ENCODE data around the gene PPDPF. TPM values are rescaled to one million over a fixed set of nuclear protein-coding genes. Genes with fewer than 3 reads are reported as not detected.

PPDPF gene
- total RNA-seq, 1 donor from 2014 or later = 242 TPM

DNA sequence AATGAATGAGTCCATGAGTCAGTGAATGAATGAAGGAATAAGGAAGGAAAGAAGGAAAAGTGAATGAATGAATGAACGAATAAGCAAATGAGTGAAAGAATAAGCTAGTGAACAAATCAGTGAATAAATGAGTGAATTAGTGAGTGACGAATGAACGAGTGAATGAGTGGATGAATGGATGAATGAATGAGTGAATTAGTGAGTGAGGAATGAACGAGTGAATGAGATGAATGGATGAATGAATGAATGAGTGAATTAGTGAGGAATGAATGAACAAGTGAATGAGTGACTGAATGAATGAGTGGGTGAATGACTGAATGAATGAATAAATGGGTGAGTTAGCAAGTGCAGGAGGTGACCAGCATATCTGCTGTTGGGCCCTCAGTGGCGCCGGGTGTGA lies 23.2 kb downstream of the PPDPF start:
- no peaks in the 10 kb centered on the region for H3K4me1 ChIP-seq
- no peak overlapping the region for H3K4me3 ChIP-seq
- intact Hi-C loops (cut with DNase I) = no loop called here
- no peak overlapping the region for H3K27ac ChIP-seq
- no peaks in the 10 kb centered on the region for H3K27me3 ChIP-seq
- no peaks in the 10 kb centered on the region for H3K9me3 ChIP-seq
- no peaks in the 10 kb centered on the region for H3K36me3 ChIP-seq
- TF ChIP-seq, protein P1, sequence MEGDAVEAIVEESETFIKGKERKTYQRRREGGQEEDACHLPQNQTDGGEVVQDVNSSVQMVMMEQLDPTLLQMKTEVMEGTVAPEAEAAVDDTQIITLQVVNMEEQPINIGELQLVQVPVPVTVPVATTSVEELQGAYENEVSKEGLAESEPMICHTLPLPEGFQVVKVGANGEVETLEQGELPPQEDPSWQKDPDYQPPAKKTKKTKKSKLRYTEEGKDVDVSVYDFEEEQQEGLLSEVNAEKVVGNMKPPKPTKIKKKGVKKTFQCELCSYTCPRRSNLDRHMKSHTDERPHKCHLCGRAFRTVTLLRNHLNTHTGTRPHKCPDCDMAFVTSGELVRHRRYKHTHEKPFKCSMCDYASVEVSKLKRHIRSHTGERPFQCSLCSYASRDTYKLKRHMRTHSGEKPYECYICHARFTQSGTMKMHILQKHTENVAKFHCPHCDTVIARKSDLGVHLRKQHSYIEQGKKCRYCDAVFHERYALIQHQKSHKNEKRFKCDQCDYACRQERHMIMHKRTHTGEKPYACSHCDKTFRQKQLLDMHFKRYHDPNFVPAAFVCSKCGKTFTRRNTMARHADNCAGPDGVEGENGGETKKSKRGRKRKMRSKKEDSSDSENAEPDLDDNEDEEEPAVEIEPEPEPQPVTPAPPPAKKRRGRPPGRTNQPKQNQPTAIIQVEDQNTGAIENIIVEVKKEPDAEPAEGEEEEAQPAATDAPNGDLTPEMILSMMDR (IDR thresholded peaks at IDR 0.05) = no peak
- DNase-seq (ENCODE audit: low spot score in 2 of 2) = no peak

DNA sequence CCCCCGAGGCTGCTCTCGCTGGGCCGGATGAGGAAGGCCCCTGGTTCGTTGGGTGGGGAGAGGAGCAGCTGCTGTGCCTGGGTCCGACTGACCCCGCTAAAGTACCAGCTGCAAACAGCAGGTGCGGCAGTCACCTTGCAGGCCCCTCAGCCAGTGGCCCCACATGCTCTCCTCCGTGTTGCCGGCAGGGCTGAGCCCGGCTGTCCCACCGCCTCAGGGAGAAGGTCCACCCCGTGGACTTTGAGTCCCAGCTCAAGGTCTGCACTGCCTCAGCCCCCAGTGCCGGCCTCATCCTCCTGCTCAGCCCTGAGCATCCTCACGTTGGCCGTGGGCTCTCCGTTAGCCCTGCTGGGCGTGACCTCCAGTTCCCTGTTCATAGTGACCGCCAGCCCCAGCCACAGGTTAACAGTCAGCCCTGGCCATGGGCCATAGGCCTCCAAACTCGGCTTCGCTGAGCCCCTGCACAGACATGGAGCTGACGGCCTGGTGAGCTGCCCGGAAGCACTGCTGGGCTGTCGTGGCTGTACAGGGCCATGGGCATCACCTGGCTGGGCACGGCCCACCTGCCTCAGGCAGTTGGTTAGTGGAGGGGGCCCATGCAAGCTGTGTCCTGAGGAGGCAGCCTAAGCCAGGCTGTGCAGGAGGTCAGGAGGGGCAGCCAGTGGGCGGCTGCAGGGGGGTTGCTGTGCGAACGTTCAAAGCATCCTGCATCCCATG lies 23.8 kb downstream of the PPDPF start:
- intact Hi-C loops (cut with DNase I) = no loop called here
- no peaks in the 10 kb centered on the region for H3K27me3 ChIP-seq
- TF ChIP-seq, protein P1 (IDR thresholded peaks at IDR 0.05) = no peak

DNA sequence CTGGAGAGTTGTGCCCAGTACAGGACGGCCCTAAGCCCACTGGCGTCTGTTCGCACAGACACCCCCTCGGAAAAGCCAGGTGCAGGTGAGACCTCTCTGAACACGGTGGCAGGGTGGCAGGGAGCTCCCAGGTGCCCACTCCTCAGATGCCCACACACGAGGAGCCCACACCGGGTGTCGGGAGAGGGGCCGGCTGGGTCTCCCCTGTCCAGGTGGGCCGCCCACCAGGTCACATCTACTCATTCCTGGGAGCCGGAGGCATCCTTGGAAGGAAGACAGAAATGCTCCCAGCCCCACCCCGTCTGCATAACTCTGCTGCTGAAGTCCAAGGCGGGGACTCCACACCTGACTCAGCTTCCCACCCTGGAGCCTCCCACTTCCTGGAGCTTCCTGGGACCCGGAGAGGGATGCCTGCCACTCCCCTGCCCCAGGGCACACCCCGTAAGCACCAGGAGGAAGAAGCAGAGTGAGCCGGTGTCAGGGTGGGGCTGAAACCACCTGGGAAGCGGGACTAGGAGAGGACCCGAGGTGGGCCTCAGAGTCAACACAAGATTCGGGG lies 24.5 kb downstream of the PPDPF start:
- Histone ChIP-seq H3K27me3 (no peaks in the 10 kb centered on the region), H3K4me3 (no peak overlapping the region), H3K27ac (no peak overlapping the region), H3K36me3 (no peaks in the 10 kb centered on the region), H3K9me3 (no peaks in the 10 kb centered on the region), H3K4me1 (no peaks in the 10 kb centered on the region)
- intact Hi-C loops (cut with DNase I) = no loop called here
- DNase-seq (ENCODE audit: low spot score in 2 of 2) = no peak
- TF ChIP-seq, protein P1 (IDR thresholded peaks at IDR 0.05) = no peak

More for the DNA sequence above, 23.8 kb downstream of the PPDPF start:
- DNase-seq (ENCODE audit: low spot score in 2 of 2) = no peak
- H3K27ac ChIP-seq = no peak overlapping the region
- H3K4me1 ChIP-seq = no peaks in the 10 kb centered on the region
- H3K36me3 ChIP-seq = no peaks in the 10 kb centered on the region
- H3K9me3 ChIP-seq = no peaks in the 10 kb centered on the region
- no peak overlapping the region for H3K4me3 ChIP-seq

DNA sequence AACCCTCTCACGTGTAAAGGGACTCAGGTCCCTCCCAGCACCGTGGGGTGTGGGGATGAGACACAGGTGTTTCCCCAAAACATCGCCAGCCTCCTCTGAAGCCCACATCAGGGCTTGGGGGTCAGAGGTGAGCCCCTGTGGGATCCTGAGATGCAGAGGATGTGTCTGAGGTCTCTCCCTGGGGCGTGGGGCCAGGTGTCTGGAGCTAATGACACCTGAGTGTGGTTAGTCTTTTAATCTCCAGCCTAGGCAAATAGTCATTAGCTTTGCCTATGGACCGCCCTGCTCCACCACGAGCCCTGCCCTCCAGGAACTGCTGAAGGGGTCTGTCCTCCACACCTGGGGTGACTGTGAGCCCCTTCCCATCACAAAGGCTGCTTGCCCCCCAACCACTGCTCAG lies 25.2 kb downstream of the PPDPF start:
- Histone ChIP-seq H3K4me3 (no peak overlapping the region), H3K27me3 (no peaks in the 10 kb centered on the region), H3K9me3 (no peaks in the 10 kb centered on the region), H3K4me1 (no peaks in the 10 kb centered on the region), H3K27ac (no peak overlapping the region), H3K36me3 (no peaks in the 10 kb centered on the region)
- DNase-seq (ENCODE audit: low spot score in 2 of 2) = no peak
- intact Hi-C loops (cut with DNase I) = no loop called here
- TF ChIP-seq, protein P1 (IDR thresholded peaks at IDR 0.05) = no peak

DNA sequence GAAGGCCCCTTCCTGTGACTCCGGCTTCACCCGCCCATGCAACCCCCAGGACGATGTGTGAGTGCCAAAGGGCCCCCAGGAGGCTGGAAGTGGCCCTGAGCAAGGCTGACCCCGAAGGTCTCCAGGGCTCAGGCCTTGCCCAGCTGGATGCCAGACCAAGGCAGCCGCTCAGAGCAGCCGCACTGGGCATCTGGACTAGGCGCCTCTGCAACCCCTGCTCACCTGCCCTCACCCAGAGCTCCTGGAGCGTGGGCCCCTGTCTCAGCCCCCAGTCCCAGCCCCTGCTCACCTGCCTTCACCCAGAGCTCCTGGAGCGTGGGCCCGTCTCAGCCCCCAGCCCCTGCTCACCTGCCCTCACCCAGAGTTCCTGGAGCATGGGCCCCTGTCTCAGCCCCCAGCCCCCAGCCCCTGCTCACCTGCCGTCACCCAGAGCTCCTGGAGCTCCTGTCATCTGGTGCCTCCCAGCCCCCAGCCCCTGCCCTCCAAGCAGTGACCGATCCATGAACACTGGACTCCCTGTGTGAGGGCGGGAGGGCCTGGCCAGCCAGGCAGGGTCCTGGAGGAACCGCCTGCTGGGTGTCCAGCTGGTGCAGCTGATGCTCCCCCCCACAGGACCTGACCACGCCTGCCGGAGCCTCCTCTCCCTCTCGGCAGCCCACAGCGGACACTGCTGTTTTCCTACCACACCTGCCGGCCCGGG lies 25.8 kb downstream of the PPDPF start:
- Histone ChIP-seq H3K27me3 (no peaks in the 10 kb centered on the region), H3K9me3 (no peaks in the 10 kb centered on the region)

More for the DNA sequence above, 25.8 kb downstream of the PPDPF start:
- Histone ChIP-seq H3K4me3 (no peak overlapping the region), H3K27ac (no peak overlapping the region), H3K4me1 (no peaks in the 10 kb centered on the region), H3K36me3 (no peaks in the 10 kb centered on the region)
- DNase-seq (ENCODE audit: low spot score in 2 of 2) = no peak
- intact Hi-C loops (cut with DNase I) = no loop called here
- TF ChIP-seq, protein P1 (IDR thresholded peaks at IDR 0.05) = no peak
